Smooth muscle cell (in vitro differentiated cells): ENCODE results near the gene SPATA20. TPM values are rescaled to one million over a fixed set of nuclear protein-coding genes. Genes with fewer than 3 reads are reported as not detected.

Experiments
- DNase-seq: peaks from one replicate; lab custom pipeline; 2025; ENCODE audit not compliant: unreplicated experiment; lab: John Stamatoyannopoulos, UW
- H2AFZ ChIP-seq: fragments of 200-600 bp; sonication (generic); 2 replicates; pipeline ENCODE4 v1.6.0; 2016; ENCODE audit warnings: antibody characterized with exemption, low read depth, mild to moderate bottlenecking
- H3F3A ChIP-seq: fragments of 200-600 bp; sonication (generic); 2 replicates; pipeline ENCODE4 v1.6.0; 2017; ENCODE audit warnings: antibody characterized with exemption, low read depth
- H3K27ac ChIP-seq: fragments of 200-600 bp; sonication (generic); 2 replicates; pipeline ENCODE4 v1.5.1; 2016; ENCODE audit warnings: low read depth, mild to moderate bottlenecking
- H3K27me3 ChIP-seq: fragments of 200-600 bp; sonication (generic); 2 replicates; pipeline ENCODE4 v1.6.1; 2016; ENCODE audit warnings: low read depth, mild to moderate bottlenecking
- H3K36me3 ChIP-seq: fragments of 200-600 bp; sonication (generic); 2 replicates; pipeline ENCODE4 v1.5.1; 2016; ENCODE audit warnings: low read depth
- H3K4me1 ChIP-seq: fragments of 200-600 bp; sonication (generic); 2 replicates; pipeline ENCODE4 v1.5.1; 2016; ENCODE audit warnings: low read depth
- H3K4me2 ChIP-seq: fragments of 200-600 bp; sonication (generic); 2 replicates; pipeline ENCODE4 v1.6.0; 2016; ENCODE audit warnings: mild to moderate bottlenecking
- H3K4me3 ChIP-seq: fragments of 200-600 bp; sonication (generic); 2 replicates; pipeline ENCODE4 v1.5.1; 2016; ENCODE audit warnings: mild to moderate bottlenecking
- H3K79me2 ChIP-seq: fragments of 200-600 bp; sonication (generic); 2 replicates; pipeline ENCODE4 v1.6.0; 2016; ENCODE audit warnings: low read depth, mild to moderate bottlenecking
- H3K9ac ChIP-seq: fragments of 200-600 bp; sonication (generic); 2 replicates; pipeline ENCODE4 v1.6.0; 2016; ENCODE audit warnings: low read depth
- H3K9me3 ChIP-seq: fragments of 200-600 bp; sonication (generic); replicated peaks from 2 replicates; pipeline ENCODE4 v1.5.1; 2016; ENCODE audit warnings: low read depth
- H4K20me1 ChIP-seq: fragments of 200-600 bp; sonication (generic); 2 replicates; pipeline ENCODE4 v1.6.0; 2016; ENCODE audit warnings: low read depth
- WGBS: methylation state at CpG from one replicate; pipeline ENCODE4 v1.1.7; 2016; ENCODE audit warnings: low lambda C conversion rate; 5-methylcytosine and 5-hydroxymethylcytosine counted together
- polyA plus RNA-seq: library from polyadenylated mRNA; unstranded; fragments of >200 nt; fragmentation: Nextera tagmentation; extraction: Ambion mirVana; gene quantifications from 2 replicates; pipeline ENCODE4 v1.2.1, GENCODE V29; 2016
- total RNA-seq: library from RNA; depleted of rRNA; stranded (reverse); fragments of >200 nt; gene quantifications from 2 replicates; pipeline ENCODE4 v1.2.3, GENCODE V29; 2014
- TF ChIP-seq, protein P1 (sequence below): fragments of 200-600 bp; sonication (generic); IDR thresholded peaks from 2 replicates; pipeline ENCODE4 v1.5.1; 2017; ENCODE audit warnings: borderline replicate concordance, mild to moderate bottlenecking, antibody characterized with exemption; ENCODE audit not compliant: insufficient read depth, poor library complexity, severe bottlenecking

Gene SPATA20
- total and polyA plus RNA-seq, 2 experiments from 2014 or later = 61.0 to 62.7 TPM

DNA sequence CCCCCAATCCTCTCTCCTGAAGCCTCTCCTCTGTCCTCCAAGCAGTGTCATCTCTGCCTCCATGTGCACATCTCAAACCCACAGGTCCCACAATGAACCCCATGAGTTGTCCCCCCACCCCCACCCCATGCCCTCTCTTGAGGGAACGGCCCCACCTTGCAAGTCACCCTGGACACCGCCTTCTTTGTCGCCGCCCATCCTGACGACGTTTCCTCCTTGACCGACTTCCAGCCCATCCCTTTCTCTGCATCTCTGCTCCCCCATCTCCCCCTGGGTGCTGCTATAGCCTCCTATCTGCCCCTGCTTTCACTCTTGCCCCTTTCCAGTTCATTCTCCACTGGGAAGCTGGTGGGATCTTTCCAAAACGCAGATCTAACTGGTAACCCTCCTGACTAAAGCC lies 1.7 kb upstream of the SPATA20 start:
- no peaks in the 10 kb centered on the region for H3K9me3 ChIP-seq
- TF ChIP-seq, protein P1, sequence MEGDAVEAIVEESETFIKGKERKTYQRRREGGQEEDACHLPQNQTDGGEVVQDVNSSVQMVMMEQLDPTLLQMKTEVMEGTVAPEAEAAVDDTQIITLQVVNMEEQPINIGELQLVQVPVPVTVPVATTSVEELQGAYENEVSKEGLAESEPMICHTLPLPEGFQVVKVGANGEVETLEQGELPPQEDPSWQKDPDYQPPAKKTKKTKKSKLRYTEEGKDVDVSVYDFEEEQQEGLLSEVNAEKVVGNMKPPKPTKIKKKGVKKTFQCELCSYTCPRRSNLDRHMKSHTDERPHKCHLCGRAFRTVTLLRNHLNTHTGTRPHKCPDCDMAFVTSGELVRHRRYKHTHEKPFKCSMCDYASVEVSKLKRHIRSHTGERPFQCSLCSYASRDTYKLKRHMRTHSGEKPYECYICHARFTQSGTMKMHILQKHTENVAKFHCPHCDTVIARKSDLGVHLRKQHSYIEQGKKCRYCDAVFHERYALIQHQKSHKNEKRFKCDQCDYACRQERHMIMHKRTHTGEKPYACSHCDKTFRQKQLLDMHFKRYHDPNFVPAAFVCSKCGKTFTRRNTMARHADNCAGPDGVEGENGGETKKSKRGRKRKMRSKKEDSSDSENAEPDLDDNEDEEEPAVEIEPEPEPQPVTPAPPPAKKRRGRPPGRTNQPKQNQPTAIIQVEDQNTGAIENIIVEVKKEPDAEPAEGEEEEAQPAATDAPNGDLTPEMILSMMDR = no peak
- H3K4me2 ChIP-seq = no peak overlapping the region
- H2AFZ ChIP-seq = no peak overlapping the region
- WGBS = 82% methylated on average over 7 of the region's 8 CpGs
- H3K27me3 ChIP-seq = no peaks in the 10 kb centered on the region
- H3K27ac ChIP-seq = no peak overlapping the region
- DNase-seq = no peak
- no peak overlapping the region for H3K9ac ChIP-seq
- H3F3A ChIP-seq = no peaks in the 10 kb centered on the region
- no peak overlapping the region for H3K4me3 ChIP-seq
- no peaks in the 10 kb centered on the region for H3K36me3 ChIP-seq
- peaks cover 19% of the 10 kb centered on the region for H3K4me1 ChIP-seq
- H4K20me1 ChIP-seq = no peaks in the 10 kb centered on the region
- no peaks in the 10 kb centered on the region for H3K79me2 ChIP-seq

DNA sequence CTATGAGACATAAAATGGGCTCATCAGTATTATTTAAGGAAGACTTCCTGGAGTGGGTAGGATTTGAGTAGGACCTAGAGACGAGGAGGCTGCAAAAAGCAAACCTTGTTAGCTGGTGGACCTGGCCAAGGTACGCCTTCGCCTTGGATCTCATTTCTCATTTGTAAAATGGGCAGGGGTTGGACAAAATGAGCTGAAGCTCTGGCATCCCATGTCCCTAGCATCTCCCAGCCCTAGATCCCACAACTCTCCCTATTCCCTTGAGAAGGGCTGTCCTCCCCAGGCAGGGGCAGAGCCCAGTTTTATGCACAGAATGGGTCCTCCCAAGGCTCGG lies 306 bp upstream of the SPATA20 start:
- H3K27me3 ChIP-seq = no peaks in the 10 kb centered on the region
- TF ChIP-seq, protein P1 = no peak
- H3K36me3 ChIP-seq = no peaks in the 10 kb centered on the region
- DNase-seq = no peak
- peak overlapping the region; percentile 54 for H3K4me3 ChIP-seq
- H4K20me1 ChIP-seq = no peaks in the 10 kb centered on the region
- H3K79me2 ChIP-seq = no peaks in the 10 kb centered on the region
- 49% methylated on average over 4 of the region's 4 CpGs for WGBS
- no peaks in the 10 kb centered on the region for H3F3A ChIP-seq
- H3K9ac ChIP-seq = no peak overlapping the region
- peak overlapping the region; percentile 90 for H3K4me2 ChIP-seq
- H3K27ac ChIP-seq = no peak overlapping the region
- no peak overlapping the region for H2AFZ ChIP-seq
- H3K4me1 ChIP-seq = peaks cover 13% of the 10 kb centered on the region
- no peaks in the 10 kb centered on the region for H3K9me3 ChIP-seq

DNA sequence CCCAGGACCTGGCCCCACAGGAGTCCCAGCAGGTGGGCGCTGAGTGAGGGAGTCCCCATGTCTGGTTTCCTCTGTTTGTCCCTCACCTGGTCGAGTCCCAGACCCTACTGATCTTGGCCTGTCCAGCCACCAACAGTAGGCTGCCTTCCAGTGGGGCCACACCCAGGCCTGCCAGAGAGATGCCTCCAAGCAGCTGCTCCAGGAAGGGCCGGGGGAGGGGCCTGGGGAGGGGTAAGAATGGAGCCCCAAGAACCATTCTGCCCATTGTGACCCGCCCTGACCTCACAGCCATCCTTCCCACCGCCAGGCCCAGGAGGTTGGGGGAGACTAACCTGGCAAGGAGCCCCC lies 736 bp downstream of the SPATA20 start:
- H3K27me3 ChIP-seq = no peaks in the 10 kb centered on the region
- no peak overlapping the region for H3K27ac ChIP-seq
- DNase-seq = no peak
- no peaks in the 10 kb centered on the region for H3K79me2 ChIP-seq
- H3K9me3 ChIP-seq = no peaks in the 10 kb centered on the region
- peak overlapping the region; percentile 54 for H3K4me3 ChIP-seq
- H3F3A ChIP-seq = no peaks in the 10 kb centered on the region
- H3K4me2 ChIP-seq = peak overlapping the region; percentile 90
- no peak overlapping the region for H2AFZ ChIP-seq
- peaks cover 8% of the 10 kb centered on the region for H3K4me1 ChIP-seq
- no peaks in the 10 kb centered on the region for H3K36me3 ChIP-seq
- TF ChIP-seq, protein P1 = no peak
- WGBS = 73% methylated on average over 5 of the region's 5 CpGs
- H4K20me1 ChIP-seq = no peaks in the 10 kb centered on the region
- no peak overlapping the region for H3K9ac ChIP-seq

DNA sequence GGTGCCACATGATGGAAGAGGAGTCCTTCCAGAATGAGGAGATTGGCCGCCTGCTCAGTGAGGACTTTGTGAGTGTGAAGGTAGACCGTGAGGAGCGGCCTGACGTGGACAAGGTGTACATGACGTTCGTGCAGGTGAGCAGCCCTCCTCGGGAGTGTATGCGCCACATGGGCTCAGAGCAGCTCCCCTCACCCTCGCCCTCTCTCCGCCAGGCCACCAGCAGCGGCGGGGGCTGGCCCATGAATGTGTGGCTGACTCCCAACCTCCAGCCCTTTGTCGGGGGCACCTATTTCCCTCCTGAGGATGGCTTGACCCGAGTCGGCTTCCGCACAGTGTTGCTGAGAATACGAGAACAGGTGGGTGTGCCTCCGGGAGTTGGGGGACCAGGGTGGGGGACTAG lies 1.9 kb downstream of the SPATA20 start:
- WGBS = 94% methylated on average over 18 of the region's 18 CpGs
- Histone ChIP-seq H3K27ac (no peak overlapping the region), H3F3A (no peaks in the 10 kb centered on the region)

More for the DNA sequence above, 1.9 kb downstream of the SPATA20 start:
- H3K4me3 ChIP-seq = no peak overlapping the region
- no peak overlapping the region for H2AFZ ChIP-seq
- H3K79me2 ChIP-seq = no peaks in the 10 kb centered on the region
- no peaks in the 10 kb centered on the region for H4K20me1 ChIP-seq
- H3K27me3 ChIP-seq = no peaks in the 10 kb centered on the region
- TF ChIP-seq, protein P1 = no peak
- H3K4me1 ChIP-seq = peaks cover 6% of the 10 kb centered on the region
- no peaks in the 10 kb centered on the region for H3K9me3 ChIP-seq
- H3K36me3 ChIP-seq = no peaks in the 10 kb centered on the region
- DNase-seq = no peak
- H3K9ac ChIP-seq = no peak overlapping the region
- H3K4me2 ChIP-seq = no peak overlapping the region
